ENCODE data around the gene NRXN3. TPM values are rescaled to one million over a fixed set of nuclear protein-coding genes. Genes with fewer than 3 reads are reported as not detected.

Gene NRXN3
- total RNA-seq, 1 donor from 2014 or later = 5.9 TPM

GRCh38 chr14:79709573-79709972, 1539.4 kb downstream of the NRXN3 start:
- no peak overlapping the region for H3K27ac Mint-ChIP-seq
- Histone ChIP-seq H3K9me3 (ENCODE audit: low read depth) (no peaks in the 10 kb centered on the region), H3F3A (ENCODE audit: low read depth) (peaks cover 5% of the 10 kb centered on the region), H3K27me3 (no peaks in the 10 kb centered on the region), H3K4me2 (no peak overlapping the region), H3K36me3 (no peaks in the 10 kb centered on the region), H3K9ac (no peak overlapping the region), H3K4me3 (no peak overlapping the region), H4K20me1 (ENCODE audit: low read depth) (no peaks in the 10 kb centered on the region), H3K79me2 (ENCODE audit: low read depth) (no peaks in the 10 kb centered on the region), H2AFZ (replicated peaks) (no peak overlapping the region), H3K27ac (no peak overlapping the region), H3K4me1 (peaks cover 35% of the 10 kb centered on the region)
- H3K36me3 Mint-ChIP-seq = no peaks in the 10 kb centered on the region
- H3K4me1 Mint-ChIP-seq = peaks cover 25% of the 10 kb centered on the region
- H3K4me3 Mint-ChIP-seq = no peak overlapping the region
- TF ChIP-seq CTCF (IDR thresholded peaks at IDR 0.05) = no peak
- no peak for TF ChIP-seq EZH2phosphoT487 (IDR thresholded peaks at IDR 0.05)
- TF ChIP-seq EZH2 (IDR thresholded peaks at IDR 0.05) = no peak
- H3K27me3 Mint-ChIP-seq (ENCODE audit: insufficient read depth, low read depth) = peaks cover 2% of the 10 kb centered on the region
- no peak for DNase-seq (ENCODE audit: low spot score)
- H3K9me3 Mint-ChIP-seq = no peaks in the 10 kb centered on the region

GRCh38 chr14:79712302-79712950, 1542.3 kb downstream of the NRXN3 start:
- Histone ChIP-seq H3K4me1 (peaks cover 39% of the 10 kb centered on the region), H3K27ac (peak overlapping the region; percentile 5), H2AFZ (replicated peaks) (no peak overlapping the region), H3K4me3 (no peak overlapping the region), H3K9me3 (ENCODE audit: low read depth) (no peaks in the 10 kb centered on the region), H3K79me2 (ENCODE audit: low read depth) (no peaks in the 10 kb centered on the region), H3K9ac (no peak overlapping the region), H4K20me1 (ENCODE audit: low read depth) (no peaks in the 10 kb centered on the region), H3K27me3 (no peaks in the 10 kb centered on the region), H3F3A (ENCODE audit: low read depth) (peaks cover 5% of the 10 kb centered on the region), H3K4me2 (peak overlapping the region; percentile 41), H3K36me3 (no peaks in the 10 kb centered on the region)
- H3K4me1 Mint-ChIP-seq = peaks cover 21% of the 10 kb centered on the region
- no peaks in the 10 kb centered on the region for H3K9me3 Mint-ChIP-seq
- TF ChIP-seq EZH2phosphoT487 (IDR thresholded peaks at IDR 0.05) = no peak
- no peak for TF ChIP-seq EZH2 (IDR thresholded peaks at IDR 0.05)
- no peak for TF ChIP-seq CTCF (IDR thresholded peaks at IDR 0.05)
- H3K27ac Mint-ChIP-seq = no peak overlapping the region
- H3K36me3 Mint-ChIP-seq = no peaks in the 10 kb centered on the region
- DNase-seq (ENCODE audit: low spot score) = peak; percentile 50
- H3K4me3 Mint-ChIP-seq = no peak overlapping the region
- peaks cover 2% of the 10 kb centered on the region for H3K27me3 Mint-ChIP-seq (ENCODE audit: insufficient read depth, low read depth)

- Histone ChIP-seq H3K27ac (no peak overlapping the region), H3K36me3 (no peaks in the 10 kb centered on the region), H3K9ac (no peak overlapping the region), H3K4me1 (peaks cover 14% of the 10 kb centered on the region), H3F3A (ENCODE audit: low read depth) (no peaks in the 10 kb centered on the region), H3K4me3 (no peak overlapping the region), H3K79me2 (ENCODE audit: low read depth) (no peaks in the 10 kb centered on the region), H3K9me3 (ENCODE audit: low read depth) (no peaks in the 10 kb centered on the region), H2AFZ (replicated peaks) (no peak overlapping the region), H3K4me2 (no peak overlapping the region), H3K27me3 (no peaks in the 10 kb centered on the region), H4K20me1 (ENCODE audit: low read depth) (no peaks in the 10 kb centered on the region)
- H3K27ac Mint-ChIP-seq = no peak overlapping the region
- H3K36me3 Mint-ChIP-seq = no peaks in the 10 kb centered on the region
- no peaks in the 10 kb centered on the region for H3K27me3 Mint-ChIP-seq (ENCODE audit: insufficient read depth, low read depth)
- H3K4me1 Mint-ChIP-seq = peaks cover 16% of the 10 kb centered on the region
- no peak overlapping the region for H3K4me3 Mint-ChIP-seq
- TF ChIP-seq EZH2 (IDR thresholded peaks at IDR 0.05) (no peak), CTCF (IDR thresholded peaks at IDR 0.05) (no peak), EZH2phosphoT487 (IDR thresholded peaks at IDR 0.05) (no peak)
- DNase-seq (ENCODE audit: low spot score) = no peak
- H3K9me3 Mint-ChIP-seq = no peaks in the 10 kb centered on the region
These were observed 1551.4 kb downstream of the NRXN3 start for GRCh38 chr14:79721399-79722084.
